Measurements from ENCODE around the gene PCDH15. TPM values are rescaled to one million over a fixed set of nuclear protein-coding genes. Genes with fewer than 3 reads are reported as not detected.

Gene PCDH15
- polyA plus RNA-seq, 1 donor from 2014 or later: not detected

DNA sequence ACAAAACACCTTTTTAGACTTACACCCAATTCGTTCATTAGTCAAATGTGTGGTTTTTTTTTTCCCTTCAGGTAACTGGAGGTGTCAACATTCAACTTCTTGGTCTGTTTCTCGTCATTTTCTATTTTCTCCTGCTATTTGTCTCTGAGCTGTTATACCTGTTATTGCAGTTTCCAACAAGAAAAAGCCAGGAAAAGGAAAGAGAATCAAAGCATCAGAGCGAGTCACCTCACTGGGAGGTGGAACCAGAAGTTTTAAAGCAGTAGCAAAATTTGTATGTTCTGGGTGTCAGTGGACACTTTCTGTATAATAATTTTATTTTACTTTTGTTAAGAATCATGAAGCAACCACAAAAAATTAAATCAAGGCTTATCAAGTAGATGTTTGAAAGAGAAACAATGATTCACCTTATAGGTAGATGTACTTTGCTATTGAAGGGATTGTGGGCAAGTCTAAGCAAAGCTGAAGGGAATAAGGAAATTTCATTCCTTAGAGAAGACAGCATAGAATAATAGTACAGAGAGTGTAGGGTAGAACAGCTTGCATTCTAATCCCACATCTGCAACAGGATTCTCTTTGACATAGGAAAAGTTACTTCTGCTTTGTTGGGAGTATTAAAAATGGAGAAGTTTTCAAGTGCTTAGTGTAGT, 675.8 kb downstream of the PCDH15 start:
- H3K36me3 Mint-ChIP-seq: peaks cover 1% of the 10 kb centered on the region
- H3K27me3 Mint-ChIP-seq: no peaks in the 10 kb centered on the region
- H3K9me3 Mint-ChIP-seq: peaks cover 2 to 27% (median 6%) of the 10 kb centered on the region in 3 donors
- no peak overlapping the region for H3K4me3 Mint-ChIP-seq
- no peak overlapping the region for H3K27ac Mint-ChIP-seq
- no peaks in the 10 kb centered on the region for H3K4me1 Mint-ChIP-seq

- Mint-ChIP-seq H3K27me3 (no peaks in the 10 kb centered on the region), H3K36me3 (no peaks in the 10 kb centered on the region), H3K4me1 (no peaks in the 10 kb centered on the region), H3K4me3 (no peak overlapping the region), H3K9me3 (peaks cover 4 to 23% (median 6%) of the 10 kb centered on the region in 3 donors), H3K27ac (no peak overlapping the region)
Observed at GRCh38 chr10:54124209-54124885, 676.7 kb downstream of the PCDH15 start.

GRCh38 chr10:54120806-54121205, 680.2 kb downstream of the PCDH15 start:
- no peaks in the 10 kb centered on the region for H3K36me3 Mint-ChIP-seq
- H3K27ac Mint-ChIP-seq: no peak overlapping the region
- no peaks in the 10 kb centered on the region for H3K4me1 Mint-ChIP-seq
- H3K27me3 Mint-ChIP-seq: no peaks in the 10 kb centered on the region
- H3K4me3 Mint-ChIP-seq: no peak overlapping the region
- H3K9me3 Mint-ChIP-seq: peaks cover 6 to 26% (median 11%) of the 10 kb centered on the region in 3 donors

GRCh38 chr10:54108961-54109360, 692.1 kb downstream of the PCDH15 start:
- H3K27ac Mint-ChIP-seq: no peak overlapping the region
- no peaks in the 10 kb centered on the region for H3K4me1 Mint-ChIP-seq
- H3K9me3 Mint-ChIP-seq: peaks cover 3 to 6% (median 4%) of the 10 kb centered on the region in 3 donors
- no peak overlapping the region for H3K4me3 Mint-ChIP-seq
- H3K27me3 Mint-ChIP-seq: no peaks in the 10 kb centered on the region
- H3K36me3 Mint-ChIP-seq: no peaks in the 10 kb centered on the region

DNA sequence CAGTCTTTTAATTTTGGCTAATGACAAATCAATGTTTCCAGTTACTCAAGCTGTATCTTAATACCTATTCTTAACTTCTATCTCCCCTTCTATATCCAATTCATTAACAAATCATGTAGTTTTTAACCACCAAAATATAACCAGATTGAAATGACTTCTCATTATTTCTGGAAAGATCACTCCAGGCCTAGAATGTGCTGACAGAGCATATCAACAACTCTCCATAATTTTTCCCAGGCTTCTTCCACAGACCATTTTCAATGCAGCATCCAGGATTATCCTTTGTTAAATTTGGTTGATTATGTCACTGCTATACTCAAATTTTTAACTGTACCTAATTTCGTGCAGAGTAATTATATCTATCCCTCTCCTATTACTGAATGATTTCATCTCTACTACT, 704.1 kb downstream of the PCDH15 start:
- Mint-ChIP-seq H3K36me3 (no peaks in the 10 kb centered on the region), H3K9me3 (peaks cover 0 to 6% (median 0%) of the 10 kb centered on the region in 3 donors), H3K27me3 (no peaks in the 10 kb centered on the region), H3K27ac (no peak overlapping the region), H3K4me3 (no peak overlapping the region), H3K4me1 (peaks cover 0 to 2% (median 0%) of the 10 kb centered on the region in 3 donors)

- H3K27me3 Mint-ChIP-seq: no peaks in the 10 kb centered on the region
- H3K4me1 Mint-ChIP-seq: peaks cover 0 to 2% (median 0%) of the 10 kb centered on the region in 3 donors
- H3K27ac Mint-ChIP-seq: no peak overlapping the region
- H3K9me3 Mint-ChIP-seq: peaks cover 0 to 7% (median 0%) of the 10 kb centered on the region in 3 donors
- no peak overlapping the region for H3K4me3 Mint-ChIP-seq
- H3K36me3 Mint-ChIP-seq: no peaks in the 10 kb centered on the region
Observed at GRCh38 chr10:54094321-54094720, 706.7 kb downstream of the PCDH15 start.

- H3K27ac Mint-ChIP-seq: no peak overlapping the region
- no peak overlapping the region for H3K4me3 Mint-ChIP-seq
- no peaks in the 10 kb centered on the region for H3K27me3 Mint-ChIP-seq
- H3K9me3 Mint-ChIP-seq: peaks cover 0 to 12% (median 0%) of the 10 kb centered on the region in 3 donors
- peaks cover 0 to 2% (median 0%) of the 10 kb centered on the region in 3 donors for H3K4me1 Mint-ChIP-seq
- H3K36me3 Mint-ChIP-seq: no peaks in the 10 kb centered on the region
Observed at GRCh38 chr10:54091237-54091636, 709.8 kb downstream of the PCDH15 start.

GRCh38 chr10:54081950-54082349, 719.1 kb downstream of the PCDH15 start:
- Mint-ChIP-seq H3K27ac (peak overlapping the region in 1 of 3 donors; percentile 23), H3K36me3 (no peaks in the 10 kb centered on the region), H3K4me3 (no peak overlapping the region), H3K9me3 (peaks cover 0 to 3% (median 0%) of the 10 kb centered on the region in 3 donors), H3K27me3 (no peaks in the 10 kb centered on the region), H3K4me1 (no peaks in the 10 kb centered on the region)

GRCh38 chr10:54067361-54067760, 733.7 kb downstream of the PCDH15 start:
- Mint-ChIP-seq H3K4me1 (no peaks in the 10 kb centered on the region), H3K9me3 (no peaks in the 10 kb centered on the region), H3K4me3 (no peak overlapping the region), H3K27ac (no peak overlapping the region), H3K27me3 (no peaks in the 10 kb centered on the region), H3K36me3 (no peaks in the 10 kb centered on the region)

DNA sequence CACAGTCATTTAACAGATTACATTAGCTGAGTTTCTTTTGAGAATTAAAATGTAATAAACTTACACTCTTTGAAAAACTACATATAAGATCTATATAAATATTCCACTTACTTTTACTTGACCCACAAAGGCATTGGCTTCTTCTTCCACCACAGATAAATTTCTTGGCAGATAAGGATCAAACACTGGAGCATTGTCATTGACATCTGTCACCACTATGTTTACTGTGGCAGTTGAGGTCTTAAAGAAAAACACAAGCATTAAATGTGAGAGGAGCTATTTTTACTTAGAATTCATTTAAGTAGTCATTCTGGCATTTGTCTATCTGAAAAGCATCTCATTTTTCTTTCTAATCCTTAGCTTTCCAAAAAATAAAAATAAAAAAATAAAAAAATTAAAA, 734.4 kb downstream of the PCDH15 start:
- Mint-ChIP-seq H3K36me3 (no peaks in the 10 kb centered on the region), H3K27ac (no peak overlapping the region), H3K27me3 (no peaks in the 10 kb centered on the region), H3K9me3 (no peaks in the 10 kb centered on the region), H3K4me3 (no peak overlapping the region), H3K4me1 (no peaks in the 10 kb centered on the region)

GRCh38 chr10:54065106-54065505, 735.9 kb downstream of the PCDH15 start:
- no peak overlapping the region for H3K27ac Mint-ChIP-seq
- peaks cover 0 to 3% (median 0%) of the 10 kb centered on the region in 3 donors for H3K9me3 Mint-ChIP-seq
- H3K4me1 Mint-ChIP-seq: no peaks in the 10 kb centered on the region
- H3K36me3 Mint-ChIP-seq: no peaks in the 10 kb centered on the region
- H3K4me3 Mint-ChIP-seq: no peak overlapping the region
- H3K27me3 Mint-ChIP-seq: no peaks in the 10 kb centered on the region

DNA sequence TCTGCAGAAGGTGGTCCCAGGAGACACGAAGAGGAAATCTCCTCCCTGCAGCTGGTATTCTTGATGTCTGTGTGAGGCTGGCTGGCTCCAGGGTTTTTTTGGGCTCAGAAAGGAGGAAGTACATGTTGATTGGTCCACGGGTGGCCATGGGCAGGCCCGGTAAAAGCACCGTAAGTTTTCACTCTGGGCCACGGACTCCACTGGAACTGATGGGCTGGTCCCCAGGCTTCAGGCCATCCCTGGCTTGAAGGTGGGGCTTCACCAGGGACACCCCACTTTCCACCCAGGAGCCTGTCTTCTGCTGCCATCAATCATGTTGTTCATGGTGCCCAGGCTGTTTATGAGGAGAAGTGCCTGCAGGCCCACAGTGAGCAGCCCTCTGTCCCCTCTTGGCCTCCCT, 736.8 kb downstream of the PCDH15 start:
- peaks cover 0 to 3% (median 0%) of the 10 kb centered on the region in 3 donors for H3K9me3 Mint-ChIP-seq
- H3K27ac Mint-ChIP-seq: no peak overlapping the region
- H3K4me3 Mint-ChIP-seq: no peak overlapping the region
- no peaks in the 10 kb centered on the region for H3K27me3 Mint-ChIP-seq
- no peaks in the 10 kb centered on the region for H3K36me3 Mint-ChIP-seq
- H3K4me1 Mint-ChIP-seq: no peaks in the 10 kb centered on the region

GRCh38 chr10:54063514-54063913, 737.5 kb downstream of the PCDH15 start:
- Mint-ChIP-seq H3K4me1 (no peaks in the 10 kb centered on the region), H3K4me3 (no peak overlapping the region), H3K36me3 (peaks cover 2% of the 10 kb centered on the region), H3K9me3 (peaks cover 3 to 5% (median 4%) of the 10 kb centered on the region in 3 donors), H3K27ac (no peak overlapping the region), H3K27me3 (no peaks in the 10 kb centered on the region)

- Mint-ChIP-seq H3K4me1 (no peaks in the 10 kb centered on the region), H3K27me3 (no peaks in the 10 kb centered on the region), H3K4me3 (no peak overlapping the region), H3K9me3 (peaks cover 7 to 14% (median 11%) of the 10 kb centered on the region in 3 donors), H3K27ac (no peak overlapping the region), H3K36me3 (peaks cover 2% of the 10 kb centered on the region)
Observed at GRCh38 chr10:54060572-54060971, 740.5 kb downstream of the PCDH15 start.

DNA sequence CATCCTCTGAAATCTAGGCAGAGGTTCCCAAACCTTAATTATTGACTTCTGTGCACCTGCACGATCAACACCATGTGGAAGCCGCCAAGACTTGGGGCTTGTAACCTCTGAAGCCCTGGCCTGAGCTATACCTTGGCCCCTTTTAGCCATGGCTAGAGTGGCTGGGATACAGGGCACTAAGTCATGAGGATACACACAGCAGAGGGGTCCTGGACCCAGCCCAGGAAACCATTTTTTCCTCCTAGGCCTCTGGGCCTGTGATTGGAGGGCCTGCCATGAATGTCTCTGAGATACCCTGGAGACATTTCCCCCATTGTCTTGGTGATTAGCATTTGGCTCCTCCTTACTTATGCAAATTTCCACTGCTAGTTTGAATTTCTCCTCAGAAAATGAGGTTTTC, 743.7 kb downstream of the PCDH15 start:
- Mint-ChIP-seq H3K4me1 (peaks cover 0 to 1% (median 0%) of the 10 kb centered on the region in 3 donors), H3K4me3 (no peak overlapping the region), H3K27me3 (no peaks in the 10 kb centered on the region), H3K27ac (no peak overlapping the region), H3K36me3 (peaks cover 2% of the 10 kb centered on the region), H3K9me3 (peaks cover 7 to 14% (median 11%) of the 10 kb centered on the region in 3 donors)

GRCh38 chr10:54026340-54026739, 774.7 kb downstream of the PCDH15 start:
- H3K27me3 Mint-ChIP-seq: no peaks in the 10 kb centered on the region

More at GRCh38 chr10:54026340-54026739, 774.7 kb downstream of the PCDH15 start:
- H3K4me3 Mint-ChIP-seq: no peak overlapping the region
- no peaks in the 10 kb centered on the region for H3K36me3 Mint-ChIP-seq
- H3K4me1 Mint-ChIP-seq: no peaks in the 10 kb centered on the region
- H3K9me3 Mint-ChIP-seq: peaks cover 0 to 2% (median 0%) of the 10 kb centered on the region in 3 donors
- no peak overlapping the region for H3K27ac Mint-ChIP-seq

All from IgD-negative memory B cell (primary cell).